ENCODE results near the gene VSTM2A. TPM values are rescaled to one million over a fixed set of nuclear protein-coding genes. Genes with fewer than 3 reads are reported as not detected.
"Not testable (repeated sequence)": the region's sequence is repeated elsewhere in the genome, so short reads cannot be mapped to it uniquely, and the experiment has no call there.

VSTM2A gene, protein sequence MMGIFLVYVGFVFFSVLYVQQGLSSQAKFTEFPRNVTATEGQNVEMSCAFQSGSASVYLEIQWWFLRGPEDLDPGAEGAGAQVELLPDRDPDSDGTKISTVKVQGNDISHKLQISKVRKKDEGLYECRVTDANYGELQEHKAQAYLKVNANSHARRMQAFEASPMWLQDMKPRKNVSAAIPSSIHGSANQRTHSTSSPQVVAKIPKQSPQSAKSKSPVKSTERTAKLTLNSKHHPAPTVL
- total RNA-seq (2014; rRNA removed) (not detected in 2 replicates), Bru-seq, nascent RNA (percentile 4 among the genes with signal in this experiment), BruChase-seq, experiment 1, labeled RNA remaining after a 6-hour chase (not detected), BruChase-seq, experiment 2, labeled RNA remaining after a 2-hour chase (percentile 5 among the genes with signal in this experiment)
- long read RNA-seq: 0 reads

GRCh38 chr7:54541669-54542625, at the start of gene VSTM2A:
VSTM2A (plus strand) TSS chr7:54542375; CDS start chr7:54542731, 356 bp downstream.
- H3K27ac ChIP-seq (ENCODE audit: low read length): no peak within 1 kb of the TSS
- ChIA-PET CTCF (no interaction called here), POLR2A (ENCODE audit: unreplicated experiment) (no interaction called here)
- no peaks in the 10 kb centered on the region for H3K4me1 ChIP-seq (ENCODE audit: insufficient read depth, low read length)
- H2AFZ ChIP-seq (ENCODE audit: low read length): no peak within 1 kb of the TSS
- H3K27me3 ChIP-seq (ENCODE audit: low read length): peaks cover 57% of the 10 kb centered on the region
- no peaks in the 10 kb centered on the region for H3K79me2 ChIP-seq (ENCODE audit: low read length)
- no peak for ATAC-seq
- H3K9me2 ChIP-seq (replicated peaks; ENCODE audit: low read length): no peaks in the 10 kb centered on the region
- no peak for DNase-seq
- no peak within 1 kb of the TSS for H3K4me3 ChIP-seq (ENCODE audit: low read length)
- H3K9me3 ChIP-seq (ENCODE audit: low read length): no peaks in the 10 kb centered on the region
- H3K9ac ChIP-seq (ENCODE audit: low read length): no peak within 1 kb of the TSS
- no TSS peak for BruUV-seq (replicated peaks)
- H3K36me3 ChIP-seq (ENCODE audit: low read depth, low read length): no peaks in the 10 kb centered on the region
- intact Hi-C loops (cut with micrococcal nuclease): no loop called here
- H4K20me1 ChIP-seq (ENCODE audit: low read length): no peaks in the 10 kb centered on the region
- no peak within 1 kb of the TSS for H3K4me2 ChIP-seq (ENCODE audit: low read length)
- no peak for TF ChIP-seq EZH2 (IDR thresholded peaks at IDR 0.05; ENCODE audit: low read length, unreplicated experiment)
- no peak for TF ChIP-seq CTCF (conservative IDR thresholded peaks at IDR 0.05; ENCODE audit: low read depth, low read length)
- no peak for TF ChIP-seq EZH2phosphoT487 (IDR thresholded peaks at IDR 0.05; ENCODE audit: borderline replicate concordance, low read length)
- H3F3A ChIP-seq (ENCODE audit: low read length, unreplicated experiment): no peaks in the 10 kb centered on the region

GRCh38 chr7:54504531-54504930, 37.6 kb upstream of the VSTM2A start:
- H3K9me2 ChIP-seq (replicated peaks; ENCODE audit: low read length); H3K4me2 ChIP-seq (ENCODE audit: low read length); H3K4me3 ChIP-seq (ENCODE audit: low read length); H3K27me3 ChIP-seq (ENCODE audit: low read length); CTCF ChIA-PET; BruUV-seq (replicated peaks); H3F3A ChIP-seq (ENCODE audit: low read length, unreplicated experiment); H2AFZ ChIP-seq (ENCODE audit: low read length); H3K36me3 ChIP-seq (ENCODE audit: low read depth, low read length); H3K4me1 ChIP-seq (ENCODE audit: insufficient read depth, low read length); H4K20me1 ChIP-seq (ENCODE audit: low read length); H3K9me3 ChIP-seq (ENCODE audit: low read length); H3K79me2 ChIP-seq (ENCODE audit: low read length); H3K27ac ChIP-seq (ENCODE audit: low read length); intact Hi-C loops (cut with micrococcal nuclease); ATAC-seq; H3K9ac ChIP-seq (ENCODE audit: low read length); DNase-seq; POLR2A ChIA-PET (ENCODE audit: unreplicated experiment): not testable (repeated sequence)

- ChIA-PET POLR2A (ENCODE audit: unreplicated experiment) (no interaction called here), CTCF (no interaction called here)
Measured at GRCh38 chr7:54529568-54529967, 12.6 kb upstream of the VSTM2A start.

More at GRCh38 chr7:54529568-54529967, 12.6 kb upstream of the VSTM2A start:
- intact Hi-C loops (cut with micrococcal nuclease): no loop called here
- ATAC-seq: no peak
- Histone ChIP-seq H3K9me2 (replicated peaks; ENCODE audit: low read length) (no peaks in the 10 kb centered on the region), H2AFZ (ENCODE audit: low read length) (no peak overlapping the region), H3K9ac (ENCODE audit: low read length) (no peak overlapping the region), H3K27ac (ENCODE audit: low read length) (no peak overlapping the region), H3K79me2 (ENCODE audit: low read length) (no peaks in the 10 kb centered on the region), H3K4me1 (ENCODE audit: insufficient read depth, low read length) (no peaks in the 10 kb centered on the region), H3K4me2 (ENCODE audit: low read length) (no peak overlapping the region), H3K9me3 (ENCODE audit: low read length) (no peaks in the 10 kb centered on the region), H3K27me3 (ENCODE audit: low read length) (no peaks in the 10 kb centered on the region), H4K20me1 (ENCODE audit: low read length) (no peaks in the 10 kb centered on the region), H3F3A (ENCODE audit: low read length, unreplicated experiment) (no peaks in the 10 kb centered on the region), H3K36me3 (ENCODE audit: low read depth, low read length) (no peaks in the 10 kb centered on the region), H3K4me3 (ENCODE audit: low read length) (no peak overlapping the region)
- TF ChIP-seq EZH2phosphoT487 (IDR thresholded peaks at IDR 0.05; ENCODE audit: borderline replicate concordance, low read length) (no peak), EZH2 (IDR thresholded peaks at IDR 0.05; ENCODE audit: low read length, unreplicated experiment) (no peak), CTCF (conservative IDR thresholded peaks at IDR 0.05; ENCODE audit: low read depth, low read length) (no peak)
- no TSS peak for BruUV-seq (replicated peaks)
- no peak for DNase-seq
